GM12878 (cell line): Measurements from ENCODE around the gene FXYD7. TPM values are rescaled to one million over a fixed set of nuclear protein-coding genes. Genes with fewer than 3 reads are reported as not detected.

Source experiments
- ATAC-seq: fragments of 200-7000 bp; cut with Tn5 transposase; 3 replicates; pipeline ENCODE4 v1.9.1; 2020; ENCODE audit warnings: mild to moderate bottlenecking, moderate library complexity
- BruUV-seq: library from RNA; stranded (reverse); fragments of 400-500 nt; replicated peaks from 2 replicates; lab custom pipeline; 2021; lab: Mats Ljungman, UMichigan
- CTCF ChIA-PET: fragments of 300-600 bp; sonication (Branson Sonifier 250); formaldehyde crosslinking; extraction: SDS; loops from one replicate; lab custom pipeline; 2021; ENCODE audit warnings: inconsistent platforms; lab: Yijun Ruan, JAX
- POLR2A ChIA-PET: fragments of 350-600 bp; formaldehyde crosslinking; extraction: SDS; loops from one replicate; lab custom pipeline; 2021; ENCODE audit warnings: inconsistent platforms; lab: Charles Lee
- RAD21 ChIA-PET: fragments of 300-600 bp; sonication (Branson Sonifier 250); formaldehyde crosslinking; loops from one replicate; lab custom pipeline; 2023; ENCODE audit warnings: antibody characterized with exemption; ENCODE audit not compliant: unreplicated experiment; lab: Charles Lee
- SMC1A ChIA-PET: fragments of 300-600 bp; sonication (Branson Sonifier 250); formaldehyde crosslinking; loops from one replicate; lab custom pipeline; 2023; ENCODE audit not compliant: unreplicated experiment, uncharacterized antibody; lab: Charles Lee
- DNase-seq: peaks from one replicate; pipeline ENCODE4 v3.0.0-alpha.2; 2011; ENCODE audit warnings: low read depth, low spot score
- FAIRE-seq: peaks from 3 replicates; lab custom pipeline; 2011; peaks lifted over from hg19 to GRCh38; lab: Jason Lieb, UNC
- H2AFZ ChIP-seq: 2 replicates; pipeline ENCODE4 v1.6.0; 2011; ENCODE audit warnings: low read depth, low read length, control low read depth; ENCODE audit not compliant: control insufficient read depth
- H3K27ac ChIP-seq: 2 replicates; pipeline ENCODE4 v1.5.1; 2011; ENCODE audit warnings: control low read depth; ENCODE audit not compliant: control insufficient read depth, insufficient read depth
- H3K27me3 ChIP-seq, 2 experiments: replicated peaks in 1 of 2; 2 replicates each; pipeline versions ENCODE4 v1.6.0 to v1.6.1; 2011; ENCODE audit warnings: low read length in 1 of 2; ENCODE audit not compliant: control insufficient read depth in 2 of 2, insufficient read depth in 2 of 2
- H3K36me3 ChIP-seq, 2 experiments: 2 replicates each; pipeline ENCODE4 v1.5.1; 2011; ENCODE audit warnings: low read length in 1 of 2; ENCODE audit not compliant: control insufficient read depth in 2 of 2, insufficient read depth in 2 of 2
- H3K4me1 ChIP-seq: 2 replicates; pipeline ENCODE4 v1.6.1; 2011; ENCODE audit warnings: mild to moderate bottlenecking, low read length, moderate library complexity, mixed read lengths; ENCODE audit not compliant: control insufficient read depth, insufficient read depth
- H3K4me2 ChIP-seq: 2 replicates; pipeline ENCODE4 v1.6.0; 2011; ENCODE audit warnings: control low read depth; ENCODE audit not compliant: control insufficient read depth, insufficient read depth
- H3K4me3 ChIP-seq: fragments of 200-600 bp; sonication (generic); 2 replicates; pipeline ENCODE4 v1.5.1; 2016
- H3K79me2 ChIP-seq: 2 replicates; pipeline ENCODE4 v1.6.0; 2011; ENCODE audit warnings: low read length; ENCODE audit not compliant: control insufficient read depth, insufficient read depth
- H3K9ac ChIP-seq: 2 replicates; pipeline ENCODE4 v1.8.0; 2011; ENCODE audit warnings: low read length, control low read depth, mixed read lengths; ENCODE audit not compliant: control insufficient read depth, insufficient read depth
- H3K9me3 ChIP-seq: replicated peaks from 3 replicates; pipeline ENCODE4 v1.5.1; 2011; ENCODE audit warnings: mild to moderate bottlenecking, low read length; ENCODE audit not compliant: control insufficient read depth, insufficient read depth
- H4K20me1 ChIP-seq: 2 replicates; pipeline ENCODE4 v1.6.0; 2011; ENCODE audit not compliant: control insufficient read depth, insufficient read depth
- ASH2L ChIP-seq: fragments of 300-600, 200-600 bp; sonication (generic); IDR thresholded peaks from 2 replicates; pipeline ENCODE4 v1.6.1; 2017; ENCODE audit warnings: low read depth, mild to moderate bottlenecking, borderline replicate concordance
- FOS ChIP-seq: IDR thresholded peaks from 3 replicates; pipeline ENCODE4 v1.6.1; 2011; ENCODE audit warnings: borderline replicate concordance; ENCODE audit not compliant: insufficient read length; ENCODE audit errors: extremely low read depth
- MEF2A ChIP-seq: IDR thresholded peaks from 2 replicates; pipeline ENCODE4 v1.6.1; 2011; ENCODE audit warnings: low read depth, mild to moderate bottlenecking, low read length, moderate library complexity; ENCODE audit not compliant: insufficient read depth
- MLLT1 ChIP-seq: fragments of 450-650 bp; IDR thresholded peaks from 2 replicates; pipeline ENCODE4 v1.6.1; 2016; ENCODE audit warnings: mild to moderate bottlenecking
- MYC ChIP-seq: IDR thresholded peaks from 2 replicates; pipeline ENCODE4 v1.6.1; 2011; ENCODE audit warnings: mild to moderate bottlenecking, low read length, moderate library complexity, inconsistent platforms; ENCODE audit not compliant: insufficient read depth, insufficient replicate concordance, insufficient read length, severe bottlenecking
- NFXL1 ChIP-seq: fragments of 450-650 bp; IDR thresholded peaks from 2 replicates; pipeline ENCODE4 v1.6.1; 2017; ENCODE audit warnings: antibody characterized with exemption, mild to moderate bottlenecking, borderline replicate concordance
- NR2C2 ChIP-seq: IDR thresholded peaks from 2 replicates; pipeline ENCODE4 v1.6.1; 2011; ENCODE audit warnings: borderline replicate concordance, low read depth; ENCODE audit not compliant: control insufficient read depth, insufficient read length
- NRF1 ChIP-seq: conservative IDR thresholded peaks from 2 replicates; pipeline ENCODE4 v1.6.1; 2011; ENCODE audit warnings: mild to moderate bottlenecking, low read depth, low read length, improper control_type of control experiment
- SIX5 ChIP-seq: IDR thresholded peaks from 2 replicates; pipeline ENCODE4 v1.6.1; 2011; ENCODE audit warnings: mild to moderate bottlenecking, low read depth, low read length, moderate library complexity; ENCODE audit not compliant: severe bottlenecking
- SPI1 ChIP-seq: IDR thresholded peaks from 2 replicates; pipeline ENCODE4 v1.6.1; 2011; ENCODE audit warnings: low read depth, mild to moderate bottlenecking, low read length, moderate library complexity, borderline replicate concordance; ENCODE audit not compliant: insufficient read depth
- STAT3 ChIP-seq: IDR thresholded peaks from 2 replicates; pipeline ENCODE4 v1.6.1; 2011; ENCODE audit warnings: low read depth, low read length, improper control_type of control experiment
- TARDBP ChIP-seq: IDR thresholded peaks from 2 replicates; pipeline ENCODE4 v1.6.1; 2016; ENCODE audit warnings: borderline replicate concordance
- WRNIP1 ChIP-seq: IDR thresholded peaks from 2 replicates; pipeline ENCODE4 v1.6.1; 2011; ENCODE audit warnings: low read depth, low read length, improper control_type of control experiment, borderline replicate concordance
- ZNF622 ChIP-seq: fragments of 450-650 bp; IDR thresholded peaks from 2 replicates; pipeline ENCODE4 v1.6.1; 2017; ENCODE audit warnings: mild to moderate bottlenecking, inconsistent platforms
- ZSCAN29 ChIP-seq: fragments of 450-650 bp; IDR thresholded peaks from 2 replicates; pipeline ENCODE4 v1.6.1; 2017; ENCODE audit warnings: mild to moderate bottlenecking, moderate library complexity
- ZZZ3 ChIP-seq: IDR thresholded peaks from 2 replicates; pipeline ENCODE4 v1.6.1; 2011; ENCODE audit warnings: low read depth; ENCODE audit not compliant: control insufficient read depth, insufficient read length
- WGBS: methylation state at CpG from one replicate; pipeline ENCODE4 v1.1.6; 2016; ENCODE audit warnings: low lambda C conversion rate; ENCODE audit not compliant: insufficient replicate concordance, insufficient coverage; ENCODE audit errors: missing lambda C conversion rate; 5-methylcytosine and 5-hydroxymethylcytosine counted together
- in situ Hi-C: fragments of 300-500 bp; cut with MboI; formaldehyde crosslinking; loops from 9 replicates; pipeline ENCODE4 v1.14.3; 2018; ENCODE audit warnings: mixed read lengths
- intact Hi-C: fragments of 100-400 bp; cut with micrococcal nuclease; formaldehyde crosslinking; loops from one replicate; pipeline ENCODE4 v1.14.2; 2022; ENCODE audit not compliant: unreplicated experiment
- polyA plus RNA-seq, 11 experiments: library from polyadenylated mRNA; depleted of rRNA in 4 of 11; unstranded in 6 of 11; stranded (reverse) in 5 of 11; fragments of >200 nt; fragmentation: Nextera tagmentation in 4 of 11; fragmentation: Illumina TruSeq in 1 of 11; extraction: Ambion mirVana in 4 of 11; extraction: Trizol in 1 of 11; gene quantifications; 1 replicate in 1 of 11; 2 replicates in 10 of 11; pipeline versions ENCODE4 v1.2.1 to v1.2.3, GENCODE V29; 2011 to 2016; ENCODE audit warnings: inconsistent platforms in 2 of 11, missing spikeins in 2 of 11, low read depth in 1 of 11
- total RNA-seq, 4 experiments: library from RNA; depleted of rRNA in 3 of 4; stranded (reverse); fragments of >200 nt in 3 of 4; fragmentation: Illumina TruSeq in 1 of 4; extraction: Trizol in 1 of 4; gene quantifications; 2 replicates each; pipeline versions ENCODE4 v1.2.1 to v1.2.3, GENCODE V29; 2013 to 2021

Gene FXYD7
- total and polyA plus RNA-seq, 10 of the 15 experiments (the other 5 are each of a cell fraction or from before 2014, with no cell fraction given), result 0.07 to 0.28 (median 0.12) TPM; not detected in 7

- TF ChIP-seq MYC (no peak), TARDBP (no peak)
- no peak for DNase-seq
- FAIRE-seq, result no peak
- Histone ChIP-seq H3K9ac (no peak overlapping the region), H3K36me3 (no peaks in the 10 kb centered on the region), H3K9me3 (peaks cover 7% of the 10 kb centered on the region), H3K79me2 (no peaks in the 10 kb centered on the region), H3K4me3 (no peak overlapping the region), H2AFZ (no peak overlapping the region), H3K27ac (no peak overlapping the region), H3K27me3 (no peaks in the 10 kb centered on the region), H4K20me1 (no peaks in the 10 kb centered on the region), H3K4me1 (no peaks in the 10 kb centered on the region), H3K4me2 (no peak overlapping the region)
- in situ Hi-C loops, result no loop called here
- SMC1A ChIA-PET, result interaction anchor here (0.6 to 1.0 kb wide), 2 partner anchors 10 to 20 kb away, joined by 3 to 4 read pairs; no protein-coding TSS in a partner anchor
- WGBS, result 49% methylated on average over 3 of the region's 3 CpGs
- CTCF ChIA-PET, result interaction anchor here (0.7 to 1.4 kb wide), 4 partner anchors 14 to 391 kb away, joined by 3 to 4 read pairs (median 3); no protein-coding TSS in a partner anchor
- no TSS peak for BruUV-seq
- intact Hi-C loops, result no loop called here
- POLR2A ChIA-PET, result interaction anchor here (0.7 kb wide), 1 partner anchor 11 kb away, joined by 3 read pairs; no protein-coding TSS in a partner anchor
- no peak for ATAC-seq
- RAD21 ChIA-PET, result no interaction called here
Measured at GRCh38 chr19:35179830-35180229, 36.8 kb downstream of the FXYD7 start.

GRCh38 chr19:35181387-35181786 is 38.3 kb downstream of the FXYD7 start:
- POLR2A ChIA-PET, result interaction anchor here (0.6 to 1.2 kb wide), 3 partner anchors 9 to 781 kb away, joined by 3 read pairs; no protein-coding TSS in a partner anchor
- WGBS, result 20% methylated on average over 1 of the region's 1 CpG

More at GRCh38 chr19:35181387-35181786, 38.3 kb downstream of the FXYD7 start:
- Histone ChIP-seq H3K4me1 (no peaks in the 10 kb centered on the region), H3K27ac (no peak overlapping the region), H3K4me3 (no peak overlapping the region), H3K9me3 (peaks cover 7% of the 10 kb centered on the region), H3K4me2 (no peak overlapping the region), H4K20me1 (no peaks in the 10 kb centered on the region), H3K79me2 (no peaks in the 10 kb centered on the region), H3K9ac (no peak overlapping the region), H3K27me3 (no peaks in the 10 kb centered on the region), H3K36me3 (no peaks in the 10 kb centered on the region), H2AFZ (no peak overlapping the region)
- no TSS peak for BruUV-seq
- ChIA-PET SMC1A (interaction anchor here (0.8 kb wide), 1 partner anchor 15 kb away, joined by 3 read pairs; no protein-coding TSS in a partner anchor), CTCF (interaction anchor here (0.9 to 1.3 kb wide), 2 partner anchors 12 to 18 kb away, joined by 3 read pairs; no protein-coding TSS in a partner anchor), RAD21 (no interaction called here)
- no peak for DNase-seq
- TF ChIP-seq ZNF622 (no peak), NFXL1 (no peak), ASH2L (no peak), STAT3 (no peak), ZSCAN29 (no peak), NRF1 (no peak), WRNIP1 (no peak), SIX5 (no peak), SPI1 (no peak), ZZZ3 (no peak), NR2C2 (no peak), FOS (no peak), MEF2A (no peak), MLLT1 (no peak)
- no peak for FAIRE-seq
- intact Hi-C loops (no loop called here), in situ Hi-C loops (no loop called here)
- ATAC-seq, result no peak
